Measurements from ENCODE around the gene RTTN. TPM values are rescaled to one million over a fixed set of nuclear protein-coding genes. Genes with fewer than 3 reads are reported as not detected.

Gene RTTN, protein sequence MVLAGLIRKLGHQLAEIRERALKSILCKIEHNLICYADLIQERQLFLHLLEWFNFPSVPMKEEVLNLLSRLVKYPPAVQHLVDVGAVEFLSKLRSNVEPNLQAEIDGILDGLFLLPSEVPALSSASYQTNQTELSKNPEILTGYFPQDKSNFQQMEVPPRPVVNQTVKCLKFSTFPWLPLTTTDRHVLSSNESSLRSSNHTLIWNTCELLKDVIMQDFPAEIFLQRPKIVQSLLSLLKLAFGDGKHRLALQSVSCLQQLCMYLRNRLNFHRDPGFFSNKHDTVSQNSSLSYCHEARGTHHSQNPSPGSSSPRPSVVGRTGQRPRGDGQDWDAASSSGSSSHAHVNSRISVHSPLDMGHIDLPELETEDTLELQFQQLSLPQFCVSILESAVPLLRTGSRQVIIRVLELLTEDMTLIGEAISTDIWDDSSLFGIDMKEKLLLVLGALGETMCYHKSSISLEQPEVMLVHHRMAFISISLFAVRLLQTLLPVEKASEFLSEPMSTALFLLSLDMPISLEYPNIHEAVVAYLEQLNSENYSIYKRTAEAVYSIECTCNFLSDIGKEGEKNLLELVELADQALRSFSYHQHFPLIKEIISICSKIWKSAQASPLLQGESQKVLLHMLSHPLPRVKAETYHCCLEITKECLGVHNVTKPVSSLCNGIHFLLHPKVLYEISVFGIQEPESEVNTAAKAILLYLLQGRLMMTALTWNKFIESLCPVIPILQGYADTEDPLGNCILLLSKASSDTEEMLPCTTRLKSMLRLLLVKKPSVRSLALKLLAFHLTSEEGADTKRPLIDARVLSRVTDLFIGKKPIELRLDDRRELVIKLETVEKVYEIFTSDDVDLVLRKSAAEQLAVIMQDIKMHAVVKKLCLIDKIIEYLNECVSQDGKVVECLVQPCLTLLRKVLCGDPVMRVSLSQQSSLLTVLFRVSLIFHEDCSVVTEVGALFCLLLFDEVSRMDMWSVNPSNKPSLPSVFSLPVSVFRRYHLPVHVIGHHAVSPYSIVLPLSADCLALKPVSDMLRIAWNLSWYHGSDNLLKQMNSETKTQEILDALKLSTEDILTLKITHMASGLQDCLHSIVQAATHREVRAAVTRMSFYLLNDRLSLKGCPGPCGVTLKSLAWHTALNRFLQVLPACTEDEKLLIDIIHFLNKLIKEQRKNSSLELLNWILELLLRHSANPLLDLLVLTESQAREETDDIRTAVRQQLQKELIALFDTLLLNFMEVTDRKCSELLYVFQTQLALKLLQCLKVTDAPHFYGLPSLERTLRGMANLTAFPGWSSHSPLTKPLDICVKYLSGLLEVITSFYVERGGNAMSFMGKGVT (N-terminal part only)
- total RNA-seq (2022; extraction: Qiagen RNA extraction; ENCODE audit: low read depth): 4.6 to 6.8 TPM (median 5.0 TPM) in 5 replicates

DNA sequence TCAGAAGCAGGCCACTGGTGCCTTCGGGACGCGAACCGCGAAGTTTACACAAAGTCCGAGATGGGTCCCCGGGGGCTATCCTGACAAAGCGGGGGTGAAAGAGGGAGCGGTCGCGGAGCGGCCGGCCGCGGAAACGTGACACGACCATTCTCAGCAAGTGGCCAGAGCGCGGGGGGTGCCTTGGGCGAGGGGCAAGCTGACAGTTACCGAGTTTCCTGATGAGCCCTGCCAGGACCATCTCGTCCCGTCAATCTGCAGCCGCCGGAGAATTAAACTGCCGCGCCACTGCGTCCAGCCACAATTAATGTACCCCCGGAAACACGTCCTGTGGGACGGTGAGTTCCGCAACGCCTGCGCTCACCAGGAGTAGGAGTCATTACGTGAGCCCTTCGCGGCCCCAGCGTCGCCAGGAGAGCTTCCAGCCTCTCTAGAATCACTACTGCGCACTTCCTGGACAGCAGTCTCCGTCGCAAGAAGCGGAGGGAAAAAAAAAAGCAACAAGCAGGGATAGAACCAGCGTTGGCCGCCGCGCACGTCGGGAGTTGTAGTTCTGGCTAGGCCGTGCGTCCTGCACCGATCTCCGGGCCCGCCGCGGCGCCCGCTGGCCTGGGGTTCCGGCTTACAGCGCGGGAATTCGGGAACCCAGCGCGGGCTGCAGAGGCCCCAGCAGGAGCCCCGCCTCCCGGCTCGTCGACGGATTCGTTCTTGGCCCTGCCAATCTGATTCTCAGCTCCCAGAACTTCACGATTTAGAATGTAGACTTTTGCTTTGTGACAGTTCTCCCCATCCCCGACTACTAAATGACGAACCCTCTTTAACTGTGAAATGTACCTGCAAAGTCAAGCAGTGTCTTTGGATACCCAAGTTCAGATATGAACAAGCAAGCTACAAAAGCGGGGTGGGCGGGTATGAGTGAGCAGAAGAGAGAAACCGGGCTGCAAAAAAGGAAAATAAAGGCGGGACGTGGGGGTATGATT, at the start of gene RTTN:
Gene RTTN, minus strand, starts transcription at position 267 of the 977 bp plus-strand sequence. Its CDS starts 29 bp downstream, at position 238.

Other genes starting within 250 kb of the RTTN start
- gene SOCS6, start 83.4 kb upstream of the RTTN start, total RNA-seq (2022; extraction: Qiagen RNA extraction; ENCODE audit: low read depth): 24.8 to 34.5 TPM (median 30.0 TPM) in 5 replicates

Measured in A549 treated with GW870086 at 1 μM for 4 hours (cell line).